Measurements from ENCODE around the gene CEP126.

GRCh38 chr11:101987370-101987769 is 72.6 kb downstream of the CEP126 start:
- TF ChIP-seq, protein P1, sequence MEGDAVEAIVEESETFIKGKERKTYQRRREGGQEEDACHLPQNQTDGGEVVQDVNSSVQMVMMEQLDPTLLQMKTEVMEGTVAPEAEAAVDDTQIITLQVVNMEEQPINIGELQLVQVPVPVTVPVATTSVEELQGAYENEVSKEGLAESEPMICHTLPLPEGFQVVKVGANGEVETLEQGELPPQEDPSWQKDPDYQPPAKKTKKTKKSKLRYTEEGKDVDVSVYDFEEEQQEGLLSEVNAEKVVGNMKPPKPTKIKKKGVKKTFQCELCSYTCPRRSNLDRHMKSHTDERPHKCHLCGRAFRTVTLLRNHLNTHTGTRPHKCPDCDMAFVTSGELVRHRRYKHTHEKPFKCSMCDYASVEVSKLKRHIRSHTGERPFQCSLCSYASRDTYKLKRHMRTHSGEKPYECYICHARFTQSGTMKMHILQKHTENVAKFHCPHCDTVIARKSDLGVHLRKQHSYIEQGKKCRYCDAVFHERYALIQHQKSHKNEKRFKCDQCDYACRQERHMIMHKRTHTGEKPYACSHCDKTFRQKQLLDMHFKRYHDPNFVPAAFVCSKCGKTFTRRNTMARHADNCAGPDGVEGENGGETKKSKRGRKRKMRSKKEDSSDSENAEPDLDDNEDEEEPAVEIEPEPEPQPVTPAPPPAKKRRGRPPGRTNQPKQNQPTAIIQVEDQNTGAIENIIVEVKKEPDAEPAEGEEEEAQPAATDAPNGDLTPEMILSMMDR (IDR thresholded peaks at IDR 0.05 in 8 of 11, conservative IDR thresholded peaks at IDR 0.05 in 3 of 11): no peak
- TF ChIP-seq POLR2A (IDR thresholded peaks at IDR 0.05) (no peak), POLR2AphosphoS5 (IDR thresholded peaks at IDR 0.05) (no peak)
